HepG2 (cell line): ENCODE results near the gene SRRM2. TPM values are rescaled to one million over a fixed set of nuclear protein-coding genes. Genes with fewer than 3 reads are reported as not detected.

Source experiments
- AKNA ChIP-seq: sonication (generic); formaldehyde crosslinking; IDR thresholded peaks from 2 replicates; pipeline ENCODE4 v1.4.0; 2020; ENCODE audit warnings: missing genetic modification reagents, borderline replicate concordance
- HNRNPL ChIP-seq: fragments of 200-400 bp; formaldehyde crosslinking; IDR thresholded peaks from 2 replicates; pipeline ENCODE4 v1.6.1; 2017; ENCODE audit warnings: mild to moderate bottlenecking, low read depth, low read length
- HOXA3 ChIP-seq: sonication (generic); formaldehyde crosslinking; IDR thresholded peaks from 2 replicates; pipeline ENCODE4 v1.5.0; 2020; ENCODE audit warnings: missing genetic modification reagents
- ZNF350 ChIP-seq: sonication (generic); formaldehyde crosslinking; IDR thresholded peaks from 2 replicates; pipeline ENCODE4 v1.4.0; 2020; ENCODE audit warnings: mild to moderate bottlenecking, low read depth, missing genetic modification reagents, borderline replicate concordance
- polyA plus RNA-seq, 8 experiments: library from polyadenylated mRNA; depleted of rRNA in 3 of 8; stranded (reverse) in 7 of 8; unstranded in 1 of 8; fragments of >200 nt; fragmentation: Illumina TruSeq in 4 of 8; extraction: Trizol in 4 of 8; gene quantifications; 2 replicates each; pipeline versions ENCODE4 v1.2.1 to v1.2.3, GENCODE V29; 2011 to 2016; ENCODE audit warnings: low read depth in 4 of 8, missing spikeins in 1 of 8, mixed read lengths in 1 of 8; ENCODE audit not compliant: insufficient read depth in 1 of 8
- total RNA-seq, 5 experiments: library from RNA; depleted of rRNA; stranded (reverse); fragments of >200 nt; fragmentation: Illumina TruSeq; extraction: Trizol; gene quantifications; 2 replicates each; pipeline ENCODE4 v1.2.3, GENCODE V29; 2016; ENCODE audit warnings: low read depth in 1 of 5
- TF ChIP-seq, protein P1 (sequence below): sonication (generic); formaldehyde crosslinking; IDR thresholded peaks from 2 replicates; pipeline ENCODE4 v1.5.1; 2020; ENCODE audit warnings: mild to moderate bottlenecking, missing genetic modification reagents, moderate library complexity

Gene SRRM2
- total and polyA plus RNA-seq, 2 of the 13 experiments (the other 11 are each of a cell fraction or from before 2014, with no cell fraction given), result 50.4 to 112 TPM

DNA sequence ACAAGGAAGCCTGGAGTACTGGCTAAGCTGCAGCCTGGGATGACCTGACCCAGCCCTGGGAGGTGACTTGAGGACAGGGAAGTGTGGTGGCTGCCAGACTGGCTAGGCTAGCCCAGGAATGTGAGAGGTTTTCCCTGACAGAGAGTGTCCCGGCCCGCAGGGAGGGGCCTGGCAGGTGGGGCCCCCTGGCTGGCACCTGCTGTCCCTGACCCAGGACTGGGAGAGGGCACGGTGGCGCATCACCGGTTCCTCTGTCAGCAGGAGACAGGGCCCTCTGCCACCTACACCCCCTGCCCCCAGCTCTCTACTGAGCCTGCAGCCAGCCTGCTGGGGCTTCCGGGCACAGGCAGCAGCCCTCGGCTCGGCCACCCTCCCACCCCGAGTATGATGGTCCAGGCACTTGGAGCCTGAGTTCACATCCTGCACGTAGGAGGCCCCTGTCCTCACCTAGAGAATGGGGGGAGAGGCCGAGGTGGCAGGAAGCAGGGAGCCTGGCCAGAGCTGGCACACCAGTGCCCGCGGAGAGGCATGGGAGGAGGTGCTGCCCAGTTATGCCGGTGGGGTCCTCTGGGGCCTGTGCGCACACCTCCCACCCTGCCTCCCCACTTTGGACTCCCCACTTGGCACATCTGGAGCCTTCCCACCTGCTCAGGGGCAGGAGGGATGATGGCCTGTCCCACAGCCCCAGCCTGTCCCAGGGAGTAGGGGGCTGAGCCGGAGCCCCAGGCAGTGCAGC, 32.9 kb upstream of the SRRM2 start (continued):
- TF ChIP-seq, protein P1, sequence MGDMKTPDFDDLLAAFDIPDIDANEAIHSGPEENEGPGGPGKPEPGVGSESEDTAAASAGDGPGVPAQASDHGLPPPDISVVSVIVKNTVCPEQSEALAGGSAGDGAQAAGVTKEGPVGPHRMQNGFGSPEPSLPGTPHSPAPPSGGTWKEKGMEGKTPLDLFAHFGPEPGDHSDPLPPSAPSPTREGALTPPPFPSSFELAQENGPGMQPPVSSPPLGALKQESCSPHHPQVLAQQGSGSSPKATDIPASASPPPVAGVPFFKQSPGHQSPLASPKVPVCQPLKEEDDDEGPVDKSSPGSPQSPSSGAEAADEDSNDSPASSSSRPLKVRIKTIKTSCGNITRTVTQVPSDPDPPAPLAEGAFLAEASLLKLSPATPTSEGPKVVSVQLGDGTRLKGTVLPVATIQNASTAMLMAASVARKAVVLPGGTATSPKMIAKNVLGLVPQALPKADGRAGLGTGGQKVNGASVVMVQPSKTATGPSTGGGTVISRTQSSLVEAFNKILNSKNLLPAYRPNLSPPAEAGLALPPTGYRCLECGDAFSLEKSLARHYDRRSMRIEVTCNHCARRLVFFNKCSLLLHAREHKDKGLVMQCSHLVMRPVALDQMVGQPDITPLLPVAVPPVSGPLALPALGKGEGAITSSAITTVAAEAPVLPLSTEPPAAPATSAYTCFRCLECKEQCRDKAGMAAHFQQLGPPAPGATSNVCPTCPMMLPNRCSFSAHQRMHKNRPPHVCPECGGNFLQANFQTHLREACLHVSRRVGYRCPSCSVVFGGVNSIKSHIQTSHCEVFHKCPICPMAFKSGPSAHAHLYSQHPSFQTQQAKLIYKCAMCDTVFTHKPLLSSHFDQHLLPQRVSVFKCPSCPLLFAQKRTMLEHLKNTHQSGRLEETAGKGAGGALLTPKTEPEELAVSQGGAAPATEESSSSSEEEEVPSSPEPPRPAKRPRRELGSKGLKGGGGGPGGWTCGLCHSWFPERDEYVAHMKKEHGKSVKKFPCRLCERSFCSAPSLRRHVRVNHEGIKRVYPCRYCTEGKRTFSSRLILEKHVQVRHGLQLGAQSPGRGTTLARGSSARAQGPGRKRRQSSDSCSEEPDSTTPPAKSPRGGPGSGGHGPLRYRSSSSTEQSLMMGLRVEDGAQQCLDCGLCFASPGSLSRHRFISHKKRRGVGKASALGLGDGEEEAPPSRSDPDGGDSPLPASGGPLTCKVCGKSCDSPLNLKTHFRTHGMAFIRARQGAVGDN, result peak; percentile 68
- TF ChIP-seq HOXA3, result peak; percentile 11; the same call in 1 of the 2 replicates
- TF ChIP-seq ZNF350 (CRISPR knock-in tag), result 0 out of 2 replicates have a peak, but pooled peaks have one; percentile 19
- peak; percentile 89; the same call in 1 of the 2 replicates for TF ChIP-seq HNRNPL
- TF ChIP-seq AKNA, result no peak
